ENCODE data around the gene ZNF609.

The ZNF609 gene

DNA sequence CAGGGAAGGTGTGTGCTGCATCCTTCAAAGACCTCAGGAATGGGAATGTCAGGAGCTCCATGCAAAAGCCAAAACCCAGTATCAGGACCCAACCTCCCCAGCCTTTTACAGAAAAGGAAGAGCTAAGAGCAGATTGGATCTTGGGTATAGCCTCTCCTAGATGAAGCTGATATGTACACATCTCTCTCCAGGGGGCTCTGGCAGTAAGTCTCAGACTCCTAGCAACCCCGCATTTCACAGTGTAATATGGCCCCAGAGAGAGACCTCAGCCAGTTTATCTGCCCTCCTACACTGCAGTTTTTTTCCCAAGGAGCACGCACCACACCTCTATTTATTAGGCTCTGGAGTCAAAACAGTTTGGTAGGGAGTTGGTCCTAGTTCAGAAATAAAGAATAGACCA is 226.8 kb downstream of the ZNF609 start:
- TF ChIP-seq, protein P1, sequence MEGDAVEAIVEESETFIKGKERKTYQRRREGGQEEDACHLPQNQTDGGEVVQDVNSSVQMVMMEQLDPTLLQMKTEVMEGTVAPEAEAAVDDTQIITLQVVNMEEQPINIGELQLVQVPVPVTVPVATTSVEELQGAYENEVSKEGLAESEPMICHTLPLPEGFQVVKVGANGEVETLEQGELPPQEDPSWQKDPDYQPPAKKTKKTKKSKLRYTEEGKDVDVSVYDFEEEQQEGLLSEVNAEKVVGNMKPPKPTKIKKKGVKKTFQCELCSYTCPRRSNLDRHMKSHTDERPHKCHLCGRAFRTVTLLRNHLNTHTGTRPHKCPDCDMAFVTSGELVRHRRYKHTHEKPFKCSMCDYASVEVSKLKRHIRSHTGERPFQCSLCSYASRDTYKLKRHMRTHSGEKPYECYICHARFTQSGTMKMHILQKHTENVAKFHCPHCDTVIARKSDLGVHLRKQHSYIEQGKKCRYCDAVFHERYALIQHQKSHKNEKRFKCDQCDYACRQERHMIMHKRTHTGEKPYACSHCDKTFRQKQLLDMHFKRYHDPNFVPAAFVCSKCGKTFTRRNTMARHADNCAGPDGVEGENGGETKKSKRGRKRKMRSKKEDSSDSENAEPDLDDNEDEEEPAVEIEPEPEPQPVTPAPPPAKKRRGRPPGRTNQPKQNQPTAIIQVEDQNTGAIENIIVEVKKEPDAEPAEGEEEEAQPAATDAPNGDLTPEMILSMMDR (IDR thresholded peaks at IDR 0.05; ENCODE audit: low read depth, low read length), result no peak
- no peak for DNase-seq (ENCODE audit: extremely low read depth, low read depth)

- TF ChIP-seq, protein P1 (IDR thresholded peaks at IDR 0.05; ENCODE audit: low read depth, low read length), result no peak
Measured at GRCh38 chr15:64687688-64688087, 227.3 kb downstream of the ZNF609 start.

GRCh38 chr15:64688770-64689169 is 228.4 kb downstream of the ZNF609 start:
- TF ChIP-seq, protein P1 (IDR thresholded peaks at IDR 0.05; ENCODE audit: low read depth, low read length), result no peak
- no peak for DNase-seq (ENCODE audit: extremely low read depth, low read depth)

More at GRCh38 chr15:64687688-64688087, 227.3 kb downstream of the ZNF609 start:
- no peak for DNase-seq (ENCODE audit: extremely low read depth, low read depth)

GRCh38 chr15:64690008-64690407 is 229.6 kb downstream of the ZNF609 start:
- no peak for DNase-seq (ENCODE audit: extremely low read depth, low read depth)
- TF ChIP-seq, protein P1 (IDR thresholded peaks at IDR 0.05; ENCODE audit: low read depth, low read length), result no peak

- TF ChIP-seq, protein P1 (IDR thresholded peaks at IDR 0.05; ENCODE audit: low read depth, low read length), result no peak
- no peak for DNase-seq (ENCODE audit: extremely low read depth, low read depth)
Measured at GRCh38 chr15:64690578-64691296, 230.4 kb downstream of the ZNF609 start.

DNA sequence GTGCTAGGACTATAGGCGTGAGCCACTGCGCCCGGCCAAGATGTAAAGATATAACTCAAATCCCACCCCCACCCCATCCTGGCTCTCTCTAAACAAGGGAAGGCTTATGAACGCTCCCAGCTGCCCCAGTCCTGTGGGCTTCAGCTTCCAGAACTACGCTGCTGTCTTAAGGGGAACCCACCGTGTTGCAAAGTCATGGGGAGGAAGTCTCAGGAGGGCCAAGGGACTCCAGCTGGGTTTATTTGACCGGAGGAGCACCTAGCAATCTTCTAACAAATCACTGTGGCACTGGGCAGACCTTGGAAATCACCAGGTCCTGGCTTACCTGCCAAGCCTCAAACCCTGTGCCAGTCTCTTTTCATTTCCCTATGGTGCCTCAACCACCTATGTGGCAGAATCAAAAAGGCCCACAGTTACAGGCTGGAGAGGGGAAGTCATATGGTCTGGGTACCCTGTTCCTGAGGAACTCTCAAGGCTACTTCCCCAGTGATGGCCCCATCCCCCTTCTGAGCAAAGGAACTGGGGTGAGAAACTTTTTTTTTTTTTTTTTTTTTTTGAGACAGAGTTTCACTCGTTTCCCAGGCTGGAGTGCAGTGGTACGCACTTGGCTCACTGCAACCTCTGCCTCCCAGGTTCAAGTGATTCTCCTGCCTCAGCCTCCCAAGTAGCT is 231.7 kb downstream of the ZNF609 start:
- DNase-seq (ENCODE audit: extremely low read depth, low read depth), result no peak
- TF ChIP-seq, protein P1 (IDR thresholded peaks at IDR 0.05; ENCODE audit: low read depth, low read length), result no peak

DNA sequence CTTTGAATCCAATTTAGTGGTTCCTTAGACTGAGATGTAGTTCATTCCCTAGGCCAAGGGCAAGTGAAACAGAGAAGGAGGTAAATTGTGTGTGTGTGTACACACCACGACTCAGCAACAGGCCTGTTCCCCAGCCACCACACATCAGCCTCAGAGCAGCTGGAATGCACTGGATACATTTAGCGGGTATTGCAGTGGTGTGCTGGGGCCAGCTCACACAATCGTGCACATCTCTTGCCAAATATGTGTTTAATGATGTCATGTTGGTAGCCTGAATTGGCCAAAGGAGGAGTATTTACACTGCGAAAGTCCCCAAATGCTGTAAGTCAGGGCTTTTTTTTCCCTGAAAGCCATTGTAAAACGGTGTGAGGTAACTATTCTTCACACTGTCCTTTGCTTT is 232.8 kb downstream of the ZNF609 start:
- TF ChIP-seq, protein P1 (IDR thresholded peaks at IDR 0.05; ENCODE audit: low read depth, low read length), result no peak

More for the DNA sequence above, 232.8 kb downstream of the ZNF609 start:
- peak; percentile 80 for DNase-seq (ENCODE audit: extremely low read depth, low read depth)
